ENCODE measurements around the gene HOXB8.

The HOXB8 gene

DNA sequence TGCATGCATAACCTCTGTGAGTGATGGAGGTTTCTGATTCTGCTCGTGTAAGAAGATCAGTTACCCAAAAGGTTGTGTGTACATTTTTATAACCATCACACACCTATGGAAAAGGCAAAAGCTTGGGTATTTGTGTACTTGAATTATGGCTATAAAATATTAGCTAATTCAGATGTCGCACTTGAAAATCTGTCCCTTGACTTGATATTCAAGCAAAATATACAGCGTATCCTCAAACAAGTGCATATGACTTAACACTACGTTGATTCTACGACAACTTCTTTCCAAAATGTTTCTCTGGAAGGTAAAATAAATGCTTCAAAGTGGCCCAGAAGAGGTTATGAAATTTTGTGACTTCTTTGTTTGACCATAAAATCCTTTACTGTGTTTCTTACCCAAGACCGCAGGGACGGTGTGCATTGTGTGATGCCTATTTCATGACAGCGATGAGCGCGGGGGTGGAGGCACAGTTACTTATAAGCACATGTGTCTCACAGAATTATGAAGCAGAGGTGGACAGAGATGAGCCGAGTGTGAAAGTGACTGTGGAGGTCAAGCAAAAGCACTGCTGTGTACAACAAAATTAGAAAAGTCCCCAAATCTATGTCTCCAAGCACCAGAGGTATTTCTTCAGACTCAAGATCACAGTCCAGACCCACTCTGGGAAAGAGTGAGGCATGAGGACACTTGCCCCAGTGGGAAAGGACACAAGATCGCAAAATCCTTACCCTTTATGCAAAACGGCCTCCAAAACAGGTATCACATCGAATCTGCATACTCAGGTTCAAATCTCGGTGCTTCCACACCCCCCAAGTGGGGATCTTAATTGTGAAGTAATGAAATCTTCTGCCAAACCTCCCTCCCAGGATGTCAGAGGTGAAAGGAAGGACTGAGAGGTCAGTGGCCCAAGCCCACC lies 15.2 kb upstream of the HOXB8 start:
- Histone ChIP-seq H2AK5ac (ENCODE audit: low read length, severe bottlenecking) (no peak overlapping the region), H3K36me3 (ENCODE audit: control insufficient read depth in 1 of 2, insufficient read depth in 2 of 2, low read depth in 1 of 2, low read length in 2 of 2) (no peaks in the 10 kb centered on the region), H2BK5ac (ENCODE audit: low read depth, low read length, poor library complexity, severe bottlenecking) (no peak overlapping the region), H4K91ac (ENCODE audit: low read length) (no peak overlapping the region), H3K4me3 (ENCODE audit: insufficient read depth in 1 of 2, low read depth in 1 of 2, low read length in 2 of 2) (no peak overlapping the region), H3K27me3 (ENCODE audit: control insufficient read depth in 1 of 2, insufficient read depth in 1 of 2, low read length in 2 of 2) (peaks cover 95 to 98% of the 10 kb centered on the region in 2 experiments), H3K9me3 (ENCODE audit: control insufficient read depth, low read length) (peaks cover 6% of the 10 kb centered on the region), H2BK15ac (ENCODE audit: low read depth, poor library complexity, severe bottlenecking) (no peak overlapping the region), H3K79me1 (replicated peaks; ENCODE audit: low read length, poor library complexity, severe bottlenecking) (no peaks in the 10 kb centered on the region), H3K27ac (ENCODE audit: low read length, poor library complexity, severe bottlenecking) (no peak overlapping the region), H4K8ac (ENCODE audit: low read length) (no peak overlapping the region), H3K4me1 (ENCODE audit: control insufficient read depth, insufficient read depth, low read depth, low read length) (peaks cover 20% of the 10 kb centered on the region), H3K4ac (ENCODE audit: low read depth in 1 of 2, low read length in 2 of 2) (no peak overlapping the region), H3K18ac (ENCODE audit: low read depth in 1 of 2, low read length in 2 of 2) (no peak overlapping the region), H3K4me2 (ENCODE audit: low read length, poor library complexity, severe bottlenecking) (no peak overlapping the region), H3K9ac (ENCODE audit: low read length) (no peak overlapping the region), H2AFZ (ENCODE audit: low read depth, low read length) (no peak overlapping the region), H2BK120ac (ENCODE audit: low read depth, low read length) (no peak overlapping the region), H2BK12ac (ENCODE audit: low read length in 2 of 2) (no peak overlapping the region), H3K23ac (ENCODE audit: low read length in 2 of 2) (no peak overlapping the region), H3K14ac (ENCODE audit: low read length in 2 of 2) (no peak overlapping the region)
- 85% methylated on average over 10 of the region's 15 CpGs for WGBS
- no peak for DNase-seq

DNA sequence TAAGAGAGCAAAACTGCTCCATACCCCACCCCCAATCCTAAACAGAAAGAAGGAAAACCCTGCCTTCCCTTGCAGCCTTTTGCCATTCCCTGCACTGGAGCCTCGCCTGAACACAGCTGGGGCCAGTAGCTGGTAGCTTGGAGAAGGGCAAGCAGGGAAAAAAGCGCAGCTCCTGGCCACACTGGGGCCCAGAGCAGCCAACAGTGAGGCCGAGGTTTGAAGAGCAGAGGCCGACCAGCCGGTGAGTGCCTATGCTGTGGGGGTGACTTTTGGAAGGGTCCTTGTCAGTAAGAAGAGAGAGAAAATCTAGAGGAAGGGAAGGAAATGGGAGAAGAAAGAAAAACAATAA lies 14.3 kb upstream of the HOXB8 start:
- Histone ChIP-seq H2BK15ac (ENCODE audit: low read depth, poor library complexity, severe bottlenecking) (no peak overlapping the region), H3K27ac (ENCODE audit: low read length, poor library complexity, severe bottlenecking) (no peak overlapping the region), H3K9me3 (ENCODE audit: control insufficient read depth, low read length) (peaks cover 6% of the 10 kb centered on the region), H4K91ac (ENCODE audit: low read length) (no peak overlapping the region), H2AFZ (ENCODE audit: low read depth, low read length) (no peak overlapping the region), H3K27me3 (ENCODE audit: control insufficient read depth in 1 of 2, insufficient read depth in 1 of 2, low read length in 2 of 2) (peaks cover 95 to 98% of the 10 kb centered on the region in 2 experiments), H3K4me1 (ENCODE audit: control insufficient read depth, insufficient read depth, low read depth, low read length) (peaks cover 27% of the 10 kb centered on the region), H4K8ac (ENCODE audit: low read length) (no peak overlapping the region), H3K79me1 (replicated peaks; ENCODE audit: low read length, poor library complexity, severe bottlenecking) (no peaks in the 10 kb centered on the region), H2BK12ac (ENCODE audit: low read length in 2 of 2) (no peak overlapping the region), H3K4me3 (ENCODE audit: insufficient read depth in 1 of 2, low read depth in 1 of 2, low read length in 2 of 2) (no peak overlapping the region), H2AK5ac (ENCODE audit: low read length, severe bottlenecking) (no peak overlapping the region), H3K23ac (ENCODE audit: low read length in 2 of 2) (no peak overlapping the region), H3K36me3 (ENCODE audit: control insufficient read depth in 1 of 2, insufficient read depth in 2 of 2, low read depth in 1 of 2, low read length in 2 of 2) (no peaks in the 10 kb centered on the region), H2BK5ac (ENCODE audit: low read depth, low read length, poor library complexity, severe bottlenecking) (no peak overlapping the region), H3K4me2 (ENCODE audit: low read length, poor library complexity, severe bottlenecking) (no peak overlapping the region), H3K4ac (ENCODE audit: low read depth in 1 of 2, low read length in 2 of 2) (no peak overlapping the region), H3K9ac (ENCODE audit: low read length) (no peak overlapping the region), H3K18ac (ENCODE audit: low read depth in 1 of 2, low read length in 2 of 2) (no peak overlapping the region), H3K14ac (ENCODE audit: low read length in 2 of 2) (no peak overlapping the region), H2BK120ac (ENCODE audit: low read depth, low read length) (no peak overlapping the region)
- DNase-seq: no peak
- WGBS: 55% methylated on average over 5 of the region's 5 CpGs

DNA sequence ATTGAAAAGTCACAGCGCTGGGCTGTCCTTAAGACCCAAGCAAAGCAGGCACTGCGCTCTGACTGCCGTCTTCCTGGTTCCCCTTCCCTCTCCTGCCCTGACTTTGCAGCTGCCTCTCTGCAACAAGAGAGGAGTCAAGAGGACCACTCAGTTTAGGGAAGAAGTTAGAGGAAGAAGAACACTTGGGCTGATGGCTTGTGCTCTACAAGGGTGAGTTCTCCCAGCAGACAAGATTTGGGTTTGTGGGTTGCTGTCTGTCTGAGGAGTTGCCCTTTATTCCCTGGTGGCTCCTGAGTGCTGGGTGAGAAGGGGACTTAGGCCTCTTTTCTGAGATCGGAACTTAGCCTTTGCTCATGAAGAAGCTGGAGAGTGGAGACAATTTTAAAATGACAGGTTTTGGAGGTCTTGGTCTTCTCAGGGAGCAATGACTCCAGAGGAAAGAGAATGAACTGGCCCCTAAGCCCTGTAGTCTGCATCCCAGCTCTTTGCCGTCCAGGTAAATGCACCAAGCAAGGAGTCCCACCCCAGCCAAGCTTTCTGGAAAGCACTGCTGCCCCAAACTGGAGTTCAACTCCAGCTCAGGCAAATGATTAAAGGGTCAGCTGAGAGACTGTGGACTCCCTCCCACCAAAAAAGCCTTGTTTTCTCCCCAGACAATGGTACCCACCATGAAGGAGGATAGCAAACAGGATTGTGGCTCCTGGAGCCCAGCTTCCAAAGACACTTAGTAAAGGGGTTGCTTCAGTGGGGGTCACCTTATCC lies 13.7 kb upstream of the HOXB8 start:
- no peak overlapping the region for H4K91ac ChIP-seq (ENCODE audit: low read length)
- H2AK5ac ChIP-seq (ENCODE audit: low read length, severe bottlenecking): no peak overlapping the region
- 53% methylated on average over 5 of the region's 5 CpGs for WGBS
- no peak overlapping the region for H3K4ac ChIP-seq (ENCODE audit: low read depth in 1 of 2, low read length in 2 of 2)
- H3K27me3 ChIP-seq (ENCODE audit: control insufficient read depth in 1 of 2, insufficient read depth in 1 of 2, low read length in 2 of 2): peaks cover 95 to 98% of the 10 kb centered on the region in 2 experiments
- no peak overlapping the region for H2BK15ac ChIP-seq (ENCODE audit: low read depth, poor library complexity, severe bottlenecking)
- no peak overlapping the region for H2BK12ac ChIP-seq (ENCODE audit: low read length in 2 of 2)
- no peaks in the 10 kb centered on the region for H3K36me3 ChIP-seq (ENCODE audit: control insufficient read depth in 1 of 2, insufficient read depth in 2 of 2, low read depth in 1 of 2, low read length in 2 of 2)
- H3K4me3 ChIP-seq (ENCODE audit: insufficient read depth in 1 of 2, low read depth in 1 of 2, low read length in 2 of 2): no peak overlapping the region
- no peak overlapping the region for H3K14ac ChIP-seq (ENCODE audit: low read length in 2 of 2)
- peak overlapping the region in 1 of 2 experiments; percentile 8 for H3K18ac ChIP-seq (ENCODE audit: low read depth in 1 of 2, low read length in 2 of 2)
- DNase-seq: no peak
- H2BK5ac ChIP-seq (ENCODE audit: low read depth, low read length, poor library complexity, severe bottlenecking): no peak overlapping the region
- H3K4me1 ChIP-seq (ENCODE audit: control insufficient read depth, insufficient read depth, low read depth, low read length): peaks cover 26% of the 10 kb centered on the region
- H3K9ac ChIP-seq (ENCODE audit: low read length): no peak overlapping the region
- H3K23ac ChIP-seq (ENCODE audit: low read length in 2 of 2): no peak overlapping the region
- H3K79me1 ChIP-seq (replicated peaks; ENCODE audit: low read length, poor library complexity, severe bottlenecking): no peaks in the 10 kb centered on the region
- peaks cover 6% of the 10 kb centered on the region for H3K9me3 ChIP-seq (ENCODE audit: control insufficient read depth, low read length)
- H3K4me2 ChIP-seq (ENCODE audit: low read length, poor library complexity, severe bottlenecking): no peak overlapping the region
- H2BK120ac ChIP-seq (ENCODE audit: low read depth, low read length): no peak overlapping the region
- H2AFZ ChIP-seq (ENCODE audit: low read depth, low read length): no peak overlapping the region
- no peak overlapping the region for H4K8ac ChIP-seq (ENCODE audit: low read length)
- no peak overlapping the region for H3K27ac ChIP-seq (ENCODE audit: low read length, poor library complexity, severe bottlenecking)

Measured in mesenchymal stem cell (in vitro differentiated cells and primary cell).